SK-N-DZ (cell line): ENCODE results near the gene RNASEH1. TPM values are rescaled to one million over a fixed set of nuclear protein-coding genes. Genes with fewer than 3 reads are reported as not detected.
A peak's percentile ranks its signal among the peaks of the same experiment; 100 is the strongest.

Experiments used
- DNase-seq: peaks from one replicate; pipeline ENCODE4 v3.0.0-alpha.2; 2015; ENCODE audit warnings: low spot score
- polyA plus RNA-seq, 2 experiments: library from polyadenylated mRNA; depleted of rRNA; stranded (reverse); fragments of >200 nt; gene quantifications; 2 replicates each; pipeline ENCODE4 v1.2.3, GENCODE V29; 2014

RNASEH1 gene, protein sequence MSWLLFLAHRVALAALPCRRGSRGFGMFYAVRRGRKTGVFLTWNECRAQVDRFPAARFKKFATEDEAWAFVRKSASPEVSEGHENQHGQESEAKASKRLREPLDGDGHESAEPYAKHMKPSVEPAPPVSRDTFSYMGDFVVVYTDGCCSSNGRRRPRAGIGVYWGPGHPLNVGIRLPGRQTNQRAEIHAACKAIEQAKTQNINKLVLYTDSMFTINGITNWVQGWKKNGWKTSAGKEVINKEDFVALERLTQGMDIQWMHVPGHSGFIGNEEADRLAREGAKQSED
- 35.5 and 40.1 TPM in 2 replicates for polyA plus RNA-seq (2014; cell fraction: cytosol; rRNA removed)
- polyA plus RNA-seq (2014; cell fraction: nucleus; rRNA removed): 22.3 and 30.8 TPM in 2 replicates

DNA sequence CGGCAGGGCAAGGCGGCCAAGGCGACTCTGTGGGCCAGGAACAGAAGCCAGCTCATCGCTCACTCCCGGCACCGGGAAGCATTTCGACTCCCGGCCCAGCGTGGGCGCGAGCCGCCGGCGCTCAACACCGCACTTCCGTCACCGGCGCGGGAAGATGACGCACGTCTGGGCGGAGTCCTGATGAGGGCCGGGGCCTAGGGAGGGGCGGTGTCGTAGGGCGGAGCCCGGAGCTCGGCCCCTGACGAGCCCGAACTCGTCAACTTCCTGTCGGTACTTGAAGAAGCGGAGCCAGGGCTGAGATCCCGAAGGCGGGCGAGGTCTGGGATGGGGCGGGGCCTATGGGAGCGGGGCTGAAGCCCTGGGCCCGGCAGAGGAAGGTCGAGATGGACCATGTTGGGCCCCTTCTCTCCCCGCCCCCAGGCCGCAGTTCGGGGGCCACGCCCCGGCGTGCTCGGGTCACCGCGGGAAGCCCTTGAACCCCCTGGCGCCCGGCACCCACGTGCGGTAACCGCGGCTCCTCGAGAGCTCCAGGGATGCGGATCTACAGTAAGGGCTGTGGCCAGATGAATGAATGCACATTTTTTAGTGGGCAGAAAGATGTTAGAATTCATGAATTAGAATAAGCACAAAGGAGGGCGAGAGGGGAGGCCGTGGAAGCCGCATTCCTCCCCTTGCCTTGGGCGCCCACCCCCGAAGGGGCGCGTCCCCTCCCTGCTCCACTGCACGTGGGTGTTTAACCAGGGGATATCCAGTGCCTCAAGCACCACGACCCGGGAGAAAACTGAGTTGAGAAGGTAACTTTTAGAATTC, at the start of gene RNASEH1:
RNASEH1 (minus strand) TSS at position 129 of the 810 bp plus-strand sequence; CDS start at position 56, 73 bp downstream.
- DNase-seq: peak; percentile 99

- DNase-seq: peak; percentile 82
Observed at GRCh38 chr2:3606370-3607201, 48.5 kb upstream of the RNASEH1 start.

- DNase-seq: no peak
Observed at GRCh38 chr2:3606028-3606369, 47.9 kb upstream of the RNASEH1 start.

- peak; percentile 89 for DNase-seq
Observed at GRCh38 chr2:3604991-3605961, 47.1 kb upstream of the RNASEH1 start.

DNA sequence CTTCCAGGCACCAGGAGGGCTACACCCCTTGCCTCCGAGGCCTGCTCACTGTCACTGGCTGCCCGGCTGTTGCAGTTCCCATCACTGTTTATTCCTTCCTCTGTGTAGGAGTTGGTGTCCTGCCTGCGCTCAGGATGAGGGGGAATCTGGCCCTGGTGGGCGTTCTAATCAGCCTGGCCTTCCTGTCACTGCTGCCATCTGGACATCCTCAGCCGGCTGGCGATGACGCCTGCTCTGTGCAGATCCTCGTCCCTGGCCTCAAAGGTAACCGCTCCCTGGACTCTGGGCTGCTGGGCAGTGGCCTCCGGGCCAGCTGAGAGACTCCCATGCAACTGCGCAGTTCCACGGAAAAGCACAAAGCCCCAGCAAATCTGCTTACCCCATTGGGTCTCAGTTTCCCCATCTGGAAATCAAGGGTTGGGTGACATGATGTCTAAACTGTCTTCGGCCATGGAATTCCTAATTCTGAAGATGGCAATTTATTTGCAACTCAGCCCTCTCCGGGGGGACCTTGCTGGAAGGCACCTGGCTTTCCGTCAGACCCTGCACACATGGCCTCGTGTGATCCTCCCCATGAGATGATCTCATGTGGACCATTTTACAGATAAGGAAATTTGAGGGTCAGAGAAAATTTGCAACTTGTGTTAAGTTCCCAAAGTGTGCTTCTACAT, 46.2 kb upstream of the RNASEH1 start:
- peak; percentile 98 for DNase-seq

DNA sequence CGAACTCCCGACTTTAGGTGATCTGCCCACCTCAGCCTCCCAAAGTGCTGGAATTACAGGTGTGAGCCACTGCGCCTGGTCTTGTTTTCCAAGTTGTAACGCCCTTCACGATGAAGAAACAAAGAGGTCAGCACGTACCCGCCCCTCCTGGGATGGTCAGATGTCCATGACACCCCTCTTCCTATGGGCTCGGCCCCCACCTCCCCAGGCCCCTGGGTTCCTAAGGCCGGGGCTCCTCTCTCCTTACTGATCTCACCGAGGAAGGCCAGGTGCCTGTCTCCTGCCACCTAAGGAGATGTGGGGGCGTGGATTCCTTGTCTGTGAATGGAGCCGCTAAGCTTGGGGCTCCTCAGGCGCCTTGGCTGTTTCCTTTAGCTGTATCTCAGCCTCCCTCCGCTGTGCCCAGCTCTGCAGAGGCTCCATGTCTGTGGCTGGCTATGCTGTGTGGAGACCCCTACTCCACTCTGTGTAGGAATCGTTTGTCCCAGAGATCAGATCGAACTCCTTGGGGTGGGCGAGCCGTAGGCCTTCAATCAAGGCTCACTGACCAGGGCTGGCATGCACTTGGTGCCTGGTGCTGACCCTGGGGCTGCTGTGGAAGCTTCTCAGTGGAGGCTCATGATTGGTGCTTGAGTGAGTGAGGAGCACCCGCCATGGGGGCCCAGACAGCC, 45.5 kb upstream of the RNASEH1 start:
- no peak for DNase-seq

- no peak for DNase-seq
Observed at GRCh38 chr2:3602553-3603339, 44.6 kb upstream of the RNASEH1 start.

GRCh38 chr2:3601561-3602271, 43.6 kb upstream of the RNASEH1 start:
- no peak for DNase-seq

DNA sequence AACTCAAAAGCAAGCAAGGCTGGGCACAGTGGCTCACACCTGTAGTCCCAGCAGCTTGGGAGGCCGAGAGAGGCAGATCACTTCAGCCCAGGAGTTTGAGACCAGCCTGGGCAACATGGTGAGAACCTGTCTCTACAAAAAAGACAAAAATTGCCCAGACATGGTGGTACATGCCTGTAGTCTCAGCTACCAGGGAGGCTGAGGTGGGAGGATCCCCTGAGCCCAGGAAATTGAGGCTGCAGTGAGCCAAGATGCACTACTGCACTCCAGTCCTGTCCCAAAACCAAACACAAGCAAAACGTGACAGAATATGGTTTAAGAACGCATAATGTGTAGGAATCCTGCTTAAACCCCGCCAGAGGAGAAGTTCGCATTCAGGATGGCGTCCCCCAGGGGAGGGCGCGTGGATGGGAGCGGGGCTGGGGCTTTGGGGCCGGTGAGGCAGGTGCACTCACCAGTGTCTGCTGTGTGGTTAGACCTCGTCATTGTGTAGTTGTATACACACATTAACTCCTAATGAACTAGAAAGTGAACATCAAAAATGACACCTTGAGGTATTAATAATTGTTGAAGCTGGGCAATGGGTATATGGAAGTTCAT, 42.2 kb upstream of the RNASEH1 start:
- DNase-seq: no peak

DNA sequence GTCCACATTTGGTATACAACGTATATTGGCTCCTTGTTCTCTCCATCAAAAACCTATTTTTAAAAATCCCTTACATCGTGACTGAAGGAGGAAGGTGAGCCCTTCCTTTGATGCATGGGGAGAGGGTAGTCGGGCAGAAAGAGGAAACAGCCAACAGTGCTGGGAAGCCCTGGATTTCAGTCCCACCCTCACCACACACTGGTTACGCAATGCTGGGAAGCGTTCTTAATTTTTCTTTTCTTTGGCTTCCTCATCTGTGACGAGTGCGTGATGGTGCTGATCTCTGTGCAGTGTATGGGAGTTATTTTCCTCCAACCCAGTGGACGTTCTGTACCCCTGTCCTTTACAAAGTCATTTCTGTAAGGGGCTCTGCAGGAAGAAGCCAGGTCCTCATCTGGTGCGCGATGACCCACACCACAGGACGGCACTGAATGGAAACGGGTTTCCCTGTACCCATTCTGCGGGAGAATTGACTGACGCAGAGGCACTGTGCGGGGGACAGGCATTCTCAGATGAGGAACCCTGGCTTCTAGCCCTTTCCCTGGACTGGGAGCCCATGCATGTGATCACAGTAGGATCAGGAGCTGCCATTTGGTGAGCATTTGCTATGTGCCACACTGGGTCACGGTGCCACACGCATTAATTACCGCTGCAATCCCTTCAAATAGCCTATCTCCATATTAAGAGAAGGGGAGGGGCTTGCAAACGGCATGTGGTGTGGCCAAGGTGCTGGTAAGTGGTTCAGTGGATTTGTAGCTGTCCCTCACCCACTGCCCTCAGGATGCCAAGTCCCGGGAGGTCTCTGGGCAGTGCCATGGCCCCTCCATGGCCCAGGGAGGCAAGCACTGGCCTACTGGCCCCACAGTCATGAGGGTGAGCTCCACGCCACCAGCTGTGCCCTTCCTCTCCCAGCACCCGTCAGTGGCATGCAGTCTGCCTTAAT, 41.0 kb upstream of the RNASEH1 start:
- no peak for DNase-seq

- no peak for DNase-seq
Observed at GRCh38 chr2:3598197-3598910, 40.2 kb upstream of the RNASEH1 start.

GRCh38 chr2:3597567-3597966, 39.4 kb upstream of the RNASEH1 start:
- no peak for DNase-seq

DNA sequence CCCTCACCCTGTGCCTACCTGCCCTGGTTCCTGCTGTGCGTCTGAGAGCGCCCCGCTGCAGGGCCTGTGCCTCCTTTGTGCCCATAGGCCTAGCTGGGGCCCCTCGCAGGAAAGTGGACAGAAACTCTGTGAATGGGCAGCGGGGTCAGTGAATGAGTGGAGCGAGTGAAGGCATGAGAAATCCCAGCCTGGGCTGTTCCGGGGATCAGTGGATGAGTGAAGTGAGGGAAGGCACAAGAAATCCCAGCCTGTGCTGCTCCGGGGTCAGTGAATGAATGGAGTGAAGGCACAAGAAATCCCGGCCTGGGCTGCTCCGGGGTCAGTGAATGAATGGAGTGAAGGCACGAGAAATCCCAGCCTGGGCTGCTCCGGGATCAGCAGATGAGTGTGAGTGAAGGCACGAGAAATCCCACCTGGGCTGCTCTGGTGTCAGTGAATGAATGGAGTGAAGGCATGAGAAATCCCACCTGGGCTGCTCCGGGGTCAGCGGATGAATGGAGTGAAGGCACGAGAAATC, 38.8 kb upstream of the RNASEH1 start:
- DNase-seq: no peak

GRCh38 chr2:3595985-3596384, 37.9 kb upstream of the RNASEH1 start:
- no peak for DNase-seq

DNA sequence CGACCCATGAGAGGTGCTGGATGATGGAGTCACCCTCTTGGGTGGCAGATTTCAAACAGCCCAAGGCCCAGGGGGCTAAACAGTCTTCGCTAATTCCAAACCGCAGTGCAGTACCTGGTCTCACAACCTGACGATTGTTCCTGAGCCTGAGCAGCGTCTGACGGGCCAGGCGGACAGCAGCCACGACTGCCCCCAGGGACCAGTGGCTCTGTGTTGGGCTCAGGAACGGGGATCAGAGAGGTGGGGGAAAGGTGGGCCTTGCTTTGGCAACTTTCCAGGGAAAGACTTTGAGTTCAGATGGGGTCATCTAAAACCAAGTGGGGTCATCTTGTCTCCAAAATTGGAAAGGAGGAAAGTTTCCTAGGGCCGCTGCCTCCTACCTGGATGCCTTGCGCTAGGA, 37.3 kb upstream of the RNASEH1 start:
- DNase-seq: no peak
